HG03196 (cell line): Measurements from ENCODE around the gene FAM72C.
"Not testable (repeated sequence)": the region's sequence is repeated elsewhere in the genome, so short reads cannot be mapped to it uniquely, and the experiment has no call there.

Experiments used
- ATAC-seq: cut with Tn5 transposase; IDR thresholded peaks from one replicate; pipeline ENCODE4 v1.9.1; 2021; ENCODE audit not compliant: unreplicated experiment

The FAM72C gene

DNA sequence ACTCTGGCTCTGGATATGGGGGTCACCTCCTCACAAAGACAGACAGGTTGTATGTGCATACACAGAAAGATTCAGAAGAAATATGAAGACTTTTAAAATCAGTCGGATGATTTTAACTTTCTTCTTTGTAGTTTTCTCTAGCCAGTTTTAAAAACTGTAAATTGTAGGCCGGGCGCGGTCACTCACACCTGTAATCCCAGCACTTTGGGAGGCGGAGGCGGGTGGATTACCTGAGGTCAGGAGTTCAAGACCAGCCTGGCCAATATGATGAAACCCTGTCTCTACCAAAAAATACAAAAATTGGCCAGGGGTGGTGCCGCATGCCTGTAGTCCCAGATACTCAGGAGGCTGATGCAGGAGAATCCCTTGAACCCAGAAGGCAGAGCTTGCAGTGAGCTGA, 58.1 kb downstream of the FAM72C start:
- ATAC-seq, result not testable (repeated sequence)
